GM12892 (cell line): ENCODE results near the gene MAP4K1.

ENCODE experiments used
- POLR2A ChIP-seq: IDR thresholded peaks from 2 replicates; pipeline ENCODE4 v1.6.1; 2011; ENCODE audit warnings: low read depth, low read length, control low read depth
- POLR2AphosphoS5 ChIP-seq: IDR thresholded peaks from 2 replicates; pipeline ENCODE4 v1.6.1; 2011; ENCODE audit warnings: low read depth, low read length, control low read depth
- TAF1 ChIP-seq: IDR thresholded peaks from 2 replicates; pipeline ENCODE4 v1.6.1; 2011; ENCODE audit warnings: low read depth, mild to moderate bottlenecking, control low read depth, low read length, borderline replicate concordance

DNA sequence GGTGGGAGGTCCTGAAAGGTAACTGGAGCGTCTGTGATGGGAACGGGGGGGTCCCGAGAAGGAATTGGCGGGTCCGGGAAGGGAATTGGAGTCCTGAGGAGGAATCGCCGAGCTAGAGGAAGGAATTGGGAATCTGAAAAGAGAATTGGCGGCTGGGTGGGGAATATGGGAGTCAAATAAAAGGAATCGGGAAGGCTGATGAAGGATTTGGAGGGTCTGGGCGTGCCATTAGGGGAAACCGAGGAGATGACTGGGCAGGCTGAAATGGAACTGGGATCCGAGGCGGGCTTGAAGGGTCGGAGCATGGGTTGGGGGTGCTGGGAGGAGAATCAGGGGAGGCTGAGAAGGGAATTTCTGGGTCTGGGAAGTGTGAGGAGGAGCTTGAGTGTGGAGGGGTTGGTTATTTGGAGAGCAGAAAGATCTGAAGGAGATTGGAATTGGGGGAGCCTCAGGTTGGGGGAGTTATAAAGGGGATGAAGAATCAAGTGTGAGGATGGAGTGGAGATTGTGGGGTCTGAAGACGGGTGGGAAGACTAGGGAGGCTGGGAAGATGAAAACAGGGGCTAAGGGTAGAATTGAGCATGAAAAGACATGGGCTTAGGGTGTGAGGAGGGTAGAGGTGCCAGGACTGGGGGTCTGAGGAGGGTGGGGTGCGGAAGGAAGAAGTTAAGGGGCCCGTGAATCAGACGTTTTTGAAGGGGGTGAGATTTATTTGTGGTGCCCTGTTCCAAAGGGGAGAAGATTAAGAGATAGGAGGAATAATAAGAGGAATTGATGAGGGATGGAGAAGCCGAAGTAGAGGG, 30.4 kb upstream of the MAP4K1 start:
- TF ChIP-seq POLR2A (no peak), POLR2AphosphoS5 (no peak), TAF1 (no peak)
